PC-3 (cell line): ENCODE measurements around the gene RAD23B.

ENCODE experiments used
- EZH2 ChIP-seq: fragments of 300-600 bp; sonication (generic); IDR thresholded peaks from one replicate; pipeline ENCODE4 v1.6.1; 2017; ENCODE audit warnings: antibody characterized with exemption, mild to moderate bottlenecking, low read length; ENCODE audit not compliant: unreplicated experiment
- EZH2phosphoT487 ChIP-seq: fragments of 300-600 bp; sonication (generic); IDR thresholded peaks from 2 replicates; pipeline ENCODE4 v1.6.1; 2018; ENCODE audit warnings: mild to moderate bottlenecking, antibody characterized with exemption, low read length, borderline replicate concordance
- TF ChIP-seq, protein P1 (sequence below): fragments of 300-600 bp; sonication (generic); conservative IDR thresholded peaks from 2 replicates; pipeline ENCODE4 v1.5.1; 2017; ENCODE audit warnings: antibody characterized with exemption, low read depth, mild to moderate bottlenecking, low read length

DNA sequence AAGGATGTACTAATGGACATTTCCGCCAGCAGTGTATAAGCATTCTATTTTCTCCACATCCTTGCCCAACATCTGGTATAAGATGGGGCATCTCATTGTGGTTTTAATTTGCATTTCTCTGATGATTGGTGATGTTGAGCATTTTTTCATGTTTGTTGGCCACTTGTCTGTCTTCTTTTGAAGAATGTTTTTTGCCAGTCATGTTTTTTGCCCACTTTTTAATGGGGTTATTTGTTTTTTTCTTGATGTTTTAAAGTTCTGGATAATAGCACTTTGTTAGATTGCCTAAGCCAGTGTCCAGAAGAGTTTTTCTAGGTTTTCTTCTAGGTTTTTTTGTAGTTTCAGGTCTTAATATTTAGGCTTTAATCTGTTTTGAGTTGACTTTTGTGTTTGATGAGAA is 31.7 kb downstream of the RAD23B start:
- TF ChIP-seq EZH2: no peak
- TF ChIP-seq, protein P1, sequence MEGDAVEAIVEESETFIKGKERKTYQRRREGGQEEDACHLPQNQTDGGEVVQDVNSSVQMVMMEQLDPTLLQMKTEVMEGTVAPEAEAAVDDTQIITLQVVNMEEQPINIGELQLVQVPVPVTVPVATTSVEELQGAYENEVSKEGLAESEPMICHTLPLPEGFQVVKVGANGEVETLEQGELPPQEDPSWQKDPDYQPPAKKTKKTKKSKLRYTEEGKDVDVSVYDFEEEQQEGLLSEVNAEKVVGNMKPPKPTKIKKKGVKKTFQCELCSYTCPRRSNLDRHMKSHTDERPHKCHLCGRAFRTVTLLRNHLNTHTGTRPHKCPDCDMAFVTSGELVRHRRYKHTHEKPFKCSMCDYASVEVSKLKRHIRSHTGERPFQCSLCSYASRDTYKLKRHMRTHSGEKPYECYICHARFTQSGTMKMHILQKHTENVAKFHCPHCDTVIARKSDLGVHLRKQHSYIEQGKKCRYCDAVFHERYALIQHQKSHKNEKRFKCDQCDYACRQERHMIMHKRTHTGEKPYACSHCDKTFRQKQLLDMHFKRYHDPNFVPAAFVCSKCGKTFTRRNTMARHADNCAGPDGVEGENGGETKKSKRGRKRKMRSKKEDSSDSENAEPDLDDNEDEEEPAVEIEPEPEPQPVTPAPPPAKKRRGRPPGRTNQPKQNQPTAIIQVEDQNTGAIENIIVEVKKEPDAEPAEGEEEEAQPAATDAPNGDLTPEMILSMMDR: no peak
- TF ChIP-seq EZH2phosphoT487: no peak
